ENCODE measurements around the gene GDAP1L1.

GDAP1L1 gene

GRCh38 chr20:44247131-44247571 lies at the start of gene GDAP1L1:
Gene GDAP1L1 (plus strand): TSS chr20:44247308. CDS start chr20:44247335, 27 bp downstream.
- no peak for DNase-seq

- no peak for DNase-seq
Observed at GRCh38 chr20:44198872-44199271, 48.2 kb upstream of the GDAP1L1 start.

- DNase-seq: no peak
Observed at GRCh38 chr20:44199877-44200276, 47.2 kb upstream of the GDAP1L1 start.

DNA sequence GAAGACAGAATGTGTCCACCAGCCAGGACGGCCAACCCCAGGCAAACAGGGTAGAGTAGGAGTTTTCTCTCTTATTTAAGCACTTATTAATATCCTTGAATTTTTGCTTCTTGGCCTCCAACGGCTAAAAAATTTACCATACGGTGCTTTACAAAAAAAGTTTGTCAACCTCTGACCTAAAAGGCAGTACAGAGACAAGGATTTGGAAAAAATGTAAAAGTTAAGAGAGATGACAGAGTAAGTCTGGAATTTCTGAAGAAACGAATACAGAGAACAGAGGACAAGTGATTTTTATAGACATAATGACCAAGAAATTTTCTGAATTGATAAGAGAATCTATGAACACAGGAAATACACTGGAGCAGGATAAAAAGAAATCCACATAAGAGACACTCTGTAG lies 46.7 kb upstream of the GDAP1L1 start:
- no peak for DNase-seq

GRCh38 chr20:44200983-44201382 lies 46.1 kb upstream of the GDAP1L1 start:
- no peak for DNase-seq

- no peak for DNase-seq
Observed at GRCh38 chr20:44203161-44203560, 43.9 kb upstream of the GDAP1L1 start.

GRCh38 chr20:44204156-44204831 lies 42.8 kb upstream of the GDAP1L1 start:
- peak; percentile 79 for DNase-seq

- DNase-seq: no peak
Observed at GRCh38 chr20:44204832-44205215, 42.3 kb upstream of the GDAP1L1 start.

GRCh38 chr20:44206132-44206531 lies 41.0 kb upstream of the GDAP1L1 start:
- DNase-seq: no peak

DNA sequence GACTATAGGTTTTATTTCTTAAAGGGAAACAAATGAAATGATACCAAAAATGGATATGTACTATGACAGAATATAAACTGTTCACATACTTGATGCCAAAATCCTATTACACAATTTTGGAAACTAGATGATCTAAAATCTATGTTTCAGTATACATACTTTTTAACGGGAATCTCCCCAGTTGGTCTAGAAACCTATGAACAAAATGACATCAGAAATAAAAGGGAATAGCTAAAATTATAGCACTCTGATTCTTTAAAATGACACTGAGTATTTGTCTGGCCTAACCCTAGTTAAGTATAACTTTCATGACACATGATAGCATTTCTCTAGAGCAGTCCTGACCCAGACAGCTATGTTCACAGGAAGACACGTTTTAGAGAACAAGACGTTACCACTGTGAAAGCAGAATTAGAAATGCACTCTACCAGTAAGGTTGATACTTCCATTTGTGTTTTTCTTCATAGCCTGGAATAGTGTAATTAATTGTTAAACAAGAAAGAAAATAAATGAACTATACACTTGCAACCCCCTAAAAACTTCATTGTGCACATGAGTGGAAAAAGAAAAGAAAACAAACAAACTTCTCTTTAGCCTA lies 39.9 kb upstream of the GDAP1L1 start:
- no peak for DNase-seq

DNA sequence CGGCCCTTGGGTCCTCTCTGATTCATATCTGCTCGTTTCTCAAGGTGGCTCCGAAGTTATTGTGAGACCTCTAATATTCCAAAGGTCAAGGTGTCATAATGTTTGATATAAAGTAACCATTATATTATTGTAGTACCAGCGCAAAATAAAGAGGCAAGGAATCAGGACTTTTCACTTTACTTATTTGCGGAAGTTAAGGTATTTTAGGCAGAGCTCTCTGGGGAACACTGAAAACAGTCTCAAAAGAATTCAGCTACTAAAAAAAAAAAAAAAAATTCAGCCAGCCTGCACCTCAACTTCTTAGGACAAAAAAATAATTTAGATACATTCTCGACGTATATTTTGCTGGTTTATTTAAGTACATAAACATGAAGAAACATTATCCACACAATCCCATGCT lies 38.9 kb upstream of the GDAP1L1 start:
- no peak for DNase-seq

DNA sequence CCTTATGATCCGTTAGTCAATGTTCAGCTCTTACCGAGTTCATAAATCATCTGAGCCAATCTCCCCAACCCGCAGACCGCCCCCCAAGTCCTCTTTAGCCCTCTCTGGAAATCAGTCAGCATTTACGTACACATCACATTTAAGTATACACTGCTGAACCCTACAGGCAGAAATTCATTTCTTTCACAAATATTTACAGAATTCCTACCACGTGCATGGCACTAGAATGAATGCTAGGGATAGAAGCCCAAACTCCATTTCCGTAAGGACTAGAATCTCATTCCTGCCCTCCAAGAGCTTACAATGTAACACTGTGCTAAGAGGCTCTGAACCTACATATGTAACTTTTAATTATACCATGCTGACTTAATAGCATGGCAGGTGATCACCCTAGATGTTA lies 38.3 kb upstream of the GDAP1L1 start:
- DNase-seq: peak; percentile 38

- no peak for DNase-seq
Observed at GRCh38 chr20:44209686-44210405, 37.3 kb upstream of the GDAP1L1 start.

DNA sequence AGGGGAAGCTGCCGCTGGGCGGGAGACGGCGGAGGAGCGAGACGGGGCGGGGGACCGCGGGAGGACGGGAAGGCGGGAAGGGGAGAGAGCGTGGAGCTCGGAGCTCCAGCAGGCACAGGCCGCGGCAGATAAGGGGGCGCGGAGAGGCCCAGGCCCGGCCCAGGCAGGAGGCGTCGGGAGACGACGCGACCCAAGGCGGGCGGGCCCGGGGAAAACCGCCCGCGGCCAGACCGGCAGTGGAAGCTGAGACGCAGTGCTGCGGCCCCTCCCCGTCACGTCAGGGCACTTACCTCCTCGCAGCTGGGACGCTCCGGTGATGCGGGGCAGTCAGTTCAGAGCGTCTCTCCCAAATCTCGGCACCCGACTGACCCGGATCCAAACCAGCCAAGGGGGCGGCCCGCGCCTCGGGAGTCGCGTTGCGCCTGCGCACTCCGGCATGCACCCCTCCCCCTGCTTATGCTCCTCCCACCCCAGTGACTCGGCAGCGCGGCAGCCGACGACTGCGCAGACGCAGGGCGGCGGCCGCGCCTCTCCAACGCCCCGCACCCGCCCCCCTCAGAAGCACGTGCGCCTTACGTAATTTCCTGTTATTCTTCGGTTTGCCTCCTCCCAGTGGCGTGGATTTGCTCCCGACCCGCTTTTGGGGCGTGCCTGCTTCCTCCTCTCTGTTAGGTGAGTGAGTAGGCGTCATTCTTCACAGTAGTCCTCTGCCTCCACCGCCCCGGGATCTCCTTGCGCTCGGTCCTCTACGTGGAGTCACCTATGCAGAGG lies 36.5 kb upstream of the GDAP1L1 start, which contains the start of gene OSER1:
OSER1 (minus strand) TSS at position 366 of the 771 bp plus-strand sequence. CDS start 3,814 bp downstream, outside the sequence.
- peak; percentile 94 for DNase-seq

DNA sequence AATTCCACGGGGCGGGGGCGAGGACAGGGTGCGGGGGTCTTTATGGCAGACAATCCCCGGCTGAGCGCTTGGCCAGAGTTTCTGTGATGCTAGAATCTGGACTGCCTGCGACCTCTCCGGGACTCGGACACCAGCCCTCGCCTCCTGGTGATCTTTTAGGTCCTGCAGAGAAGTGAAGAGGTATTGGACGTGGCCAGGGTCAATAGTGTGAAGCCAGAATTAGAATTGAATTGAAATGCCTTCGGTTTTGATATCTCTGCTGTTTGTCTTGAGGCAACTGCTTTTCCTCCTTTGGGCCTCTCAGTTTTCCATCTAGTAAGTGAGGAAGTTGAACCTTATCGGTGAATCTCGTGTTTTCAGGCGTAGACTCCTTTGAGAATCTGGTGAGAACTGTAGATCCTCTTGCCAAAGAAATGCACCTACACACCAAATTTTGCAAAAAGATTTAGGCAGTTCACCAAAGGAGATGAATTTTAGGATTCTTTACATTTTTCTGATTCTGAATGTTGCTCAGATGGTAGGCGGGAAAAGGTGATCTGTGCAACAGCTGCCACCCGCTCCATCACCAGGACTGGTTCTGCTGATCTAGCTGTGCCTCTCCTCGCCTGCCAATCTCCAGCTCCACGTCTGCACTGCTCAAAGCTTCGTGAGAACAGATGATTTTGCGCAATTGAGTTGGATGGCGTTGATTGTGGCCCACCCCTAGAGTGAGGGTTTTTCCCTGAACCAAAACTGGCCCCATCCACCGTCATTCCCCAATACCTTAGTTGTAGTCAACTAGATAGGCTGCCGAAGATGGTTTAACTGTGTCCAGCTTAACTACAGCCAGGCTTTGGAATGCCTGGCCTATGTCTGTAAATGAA lies 35.7 kb upstream of the GDAP1L1 start:
- no peak for DNase-seq

DNA sequence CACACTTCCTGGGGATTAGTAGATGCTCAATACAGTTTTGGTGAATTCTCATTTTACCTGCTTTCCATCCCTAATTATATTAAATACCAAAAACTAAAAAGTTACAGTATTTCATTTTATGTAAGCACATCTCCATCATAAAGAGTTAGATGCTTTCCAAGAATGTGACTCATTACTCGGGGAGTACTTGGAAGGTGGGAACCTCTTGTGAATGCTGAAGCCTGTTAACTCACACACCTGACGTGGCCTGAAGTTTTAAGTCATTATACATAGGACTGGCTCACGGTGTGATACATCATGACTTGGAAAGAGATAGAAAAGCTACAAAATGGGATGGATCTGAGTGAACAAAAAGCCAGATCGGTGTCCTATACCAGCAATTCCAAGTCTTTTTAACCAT lies 34.3 kb upstream of the GDAP1L1 start:
- no peak for DNase-seq

- DNase-seq: peak; percentile 35
Observed at GRCh38 chr20:44215125-44215524, 32.0 kb upstream of the GDAP1L1 start.

- no peak for DNase-seq
Observed at GRCh38 chr20:44217342-44218092, 29.6 kb upstream of the GDAP1L1 start.

GRCh38 chr20:44218446-44218845 lies 28.7 kb upstream of the GDAP1L1 start:
- DNase-seq: no peak

DNA sequence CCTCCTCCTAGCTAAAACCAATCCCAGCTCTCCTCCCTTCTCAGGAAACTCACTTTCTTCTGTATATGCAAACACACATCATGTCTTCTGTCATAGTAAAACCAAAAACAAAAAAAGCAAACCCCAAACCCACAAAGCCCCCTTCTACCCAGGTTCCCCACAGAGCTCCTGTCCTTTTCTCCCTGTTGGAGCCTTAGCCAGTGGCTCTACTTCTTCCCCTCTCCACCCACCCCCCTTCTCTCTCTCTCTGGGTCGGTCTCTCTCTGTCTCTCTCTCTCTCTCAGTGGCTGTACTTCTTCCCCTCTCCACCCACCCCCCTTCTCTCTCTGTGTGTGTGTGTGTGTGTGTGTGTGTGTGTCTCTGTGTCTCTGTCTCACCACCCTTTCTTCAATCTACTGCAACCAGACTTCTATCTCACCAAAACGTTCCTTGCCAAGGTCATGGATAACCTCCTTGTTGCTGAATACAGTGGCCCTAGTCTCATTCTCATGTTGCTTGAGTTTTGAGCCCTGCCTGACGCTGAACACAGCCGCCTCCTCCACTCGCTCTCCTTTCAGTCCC lies 27.9 kb upstream of the GDAP1L1 start:
- DNase-seq: no peak

DNA sequence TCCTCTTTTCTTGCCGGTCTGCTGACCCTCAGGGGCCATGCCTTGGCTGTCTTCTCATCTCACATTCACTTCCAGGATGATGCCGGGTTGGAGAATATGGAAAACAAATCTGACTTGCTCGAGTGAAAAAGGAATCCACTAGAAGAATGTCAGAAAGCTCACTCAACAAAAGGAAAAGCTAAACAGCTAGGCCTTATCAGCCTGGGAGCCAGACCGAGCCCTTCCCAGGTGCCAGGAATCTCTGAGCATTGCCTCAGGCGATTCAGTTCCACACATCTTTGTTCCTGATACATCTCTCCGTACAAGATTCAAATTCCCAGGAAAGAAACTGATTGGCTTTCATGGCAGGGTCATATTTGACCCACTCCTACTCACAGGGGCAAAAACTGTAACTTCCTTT lies 27.3 kb upstream of the GDAP1L1 start:
- no peak for DNase-seq

All from amniotic stem cell (primary cell).